Inflammatory macrophage (primary cell): ENCODE data around the gene FNTB.

Source experiments
- DNase-seq, 2 donors: peaks; one replicate each; pipeline ENCODE4 v3.0.0-alpha.2; 2020 to 2022

Gene FNTB

DNA sequence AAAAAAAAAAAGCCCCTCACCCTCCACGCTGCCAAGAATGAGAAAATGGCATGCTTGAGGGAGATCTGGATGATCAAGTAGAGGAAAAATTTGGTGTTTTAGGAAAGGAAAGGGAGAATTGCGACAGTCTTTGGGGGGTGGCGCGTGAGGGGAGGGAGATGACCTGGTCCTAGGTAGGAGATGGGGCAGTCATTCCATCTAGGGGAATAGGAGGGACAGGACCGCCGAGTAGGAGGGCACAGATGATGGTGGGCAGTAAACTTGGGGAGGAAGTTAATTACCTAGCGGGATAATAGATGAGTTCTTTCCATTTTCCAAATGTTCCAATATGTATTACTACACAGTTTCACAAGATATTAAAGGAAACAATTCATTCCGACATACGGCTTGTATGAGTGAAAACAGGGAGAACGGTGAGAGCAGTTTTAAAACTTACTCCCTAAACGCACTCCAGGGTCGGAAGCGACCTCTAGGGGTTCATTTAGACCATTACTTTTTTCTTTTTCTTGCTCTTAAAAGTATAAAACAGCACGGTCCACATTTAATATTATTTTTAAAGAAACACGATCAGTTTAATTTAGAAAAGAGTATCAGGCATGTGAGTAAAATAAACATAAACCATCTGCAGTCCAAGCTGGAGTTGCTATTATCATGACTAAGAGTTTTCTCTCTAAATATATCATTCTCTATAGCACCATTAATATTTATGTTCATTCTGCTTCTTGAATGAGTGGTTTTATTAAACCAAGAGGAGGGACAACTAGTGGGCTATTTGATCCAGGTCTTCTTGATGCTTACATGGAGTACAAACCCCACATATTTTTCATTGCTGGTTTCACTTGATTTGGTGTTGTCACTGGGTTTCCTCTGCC lies 3.0 kb upstream of the FNTB start:
- DNase-seq = peak; percentile 48 to 70

DNA sequence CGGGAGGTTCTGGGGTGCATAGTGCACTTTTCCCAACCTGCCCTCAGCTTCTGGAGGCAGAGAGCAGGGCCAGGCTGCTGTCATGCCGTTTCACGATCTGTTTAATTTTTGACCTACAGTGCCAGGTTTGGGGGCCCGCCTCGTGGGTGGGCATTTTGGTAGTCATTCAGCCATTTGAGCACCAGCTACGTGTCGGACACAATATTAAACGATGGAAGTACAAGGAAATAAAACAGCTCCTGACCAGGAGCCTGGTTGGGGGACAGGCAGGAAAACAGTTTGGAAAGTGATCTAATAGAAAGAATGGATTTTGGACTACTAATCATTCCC lies 708 bp downstream of the FNTB start:
- DNase-seq = no peak

DNA sequence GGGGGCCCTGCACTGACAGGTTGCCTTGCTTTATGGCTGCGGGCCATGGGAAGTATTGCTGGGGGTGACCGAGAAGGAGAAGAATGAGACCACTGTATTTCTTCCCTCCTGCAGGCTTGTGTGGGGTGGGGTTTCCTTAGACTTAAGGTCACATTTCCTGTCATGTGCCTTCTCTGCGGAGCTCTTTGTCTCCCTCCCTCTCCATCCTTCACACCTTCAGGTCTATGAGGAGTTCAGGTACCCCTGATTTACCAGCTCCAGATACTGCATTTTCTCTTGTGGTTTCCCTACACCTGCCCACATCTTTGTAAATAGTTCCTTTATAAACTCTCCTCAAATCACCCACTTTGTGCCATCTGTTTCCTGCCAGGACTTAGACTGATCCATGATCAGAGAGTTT lies 3.6 kb downstream of the FNTB start:
- no peak for DNase-seq

DNA sequence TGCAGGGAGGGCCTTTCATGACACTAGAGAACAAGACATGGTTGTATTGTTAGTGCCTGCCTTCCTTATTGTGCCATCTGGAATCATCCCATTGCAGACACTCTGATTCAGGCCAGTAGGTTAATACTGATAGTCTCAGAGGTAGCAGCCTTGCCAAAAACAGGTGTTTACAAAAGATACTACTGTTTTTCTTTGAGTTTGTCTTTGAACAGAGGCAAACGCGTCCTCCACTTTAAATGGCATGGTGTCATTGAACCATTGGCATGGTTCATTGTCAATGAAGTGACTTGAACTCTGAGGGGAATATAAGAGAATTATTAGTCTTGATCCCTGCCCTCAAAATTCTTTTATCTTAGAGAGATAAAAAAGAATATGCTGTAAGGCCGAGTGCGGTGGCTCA lies 4.2 kb downstream of the FNTB start:
- DNase-seq = no peak

DNA sequence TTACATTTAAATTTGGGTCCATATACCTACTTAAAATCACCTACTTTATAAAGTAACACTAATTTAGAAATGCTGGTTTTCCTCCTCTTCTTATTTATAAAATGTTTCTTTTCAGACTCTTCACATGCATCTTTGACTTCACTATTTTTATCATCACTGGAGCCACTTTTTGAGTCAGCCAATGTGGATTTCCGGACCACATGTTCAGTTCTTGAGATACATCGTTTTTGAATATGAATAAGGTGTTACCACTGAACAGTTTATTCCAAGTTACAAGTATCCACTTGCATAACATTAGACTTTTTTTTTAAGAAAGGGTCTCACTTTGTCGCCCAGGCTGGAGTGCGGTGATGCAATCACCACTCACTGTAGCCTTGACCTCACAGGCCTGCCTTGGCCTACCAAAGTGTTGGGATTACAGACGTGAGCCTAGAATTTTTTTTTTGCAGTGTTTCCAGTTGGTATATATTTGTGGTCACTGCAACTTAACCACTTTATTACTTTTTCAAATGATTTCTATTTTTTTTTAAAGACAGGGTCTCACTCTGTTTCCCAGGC lies 5.7 kb downstream of the FNTB start:
- no peak for DNase-seq

DNA sequence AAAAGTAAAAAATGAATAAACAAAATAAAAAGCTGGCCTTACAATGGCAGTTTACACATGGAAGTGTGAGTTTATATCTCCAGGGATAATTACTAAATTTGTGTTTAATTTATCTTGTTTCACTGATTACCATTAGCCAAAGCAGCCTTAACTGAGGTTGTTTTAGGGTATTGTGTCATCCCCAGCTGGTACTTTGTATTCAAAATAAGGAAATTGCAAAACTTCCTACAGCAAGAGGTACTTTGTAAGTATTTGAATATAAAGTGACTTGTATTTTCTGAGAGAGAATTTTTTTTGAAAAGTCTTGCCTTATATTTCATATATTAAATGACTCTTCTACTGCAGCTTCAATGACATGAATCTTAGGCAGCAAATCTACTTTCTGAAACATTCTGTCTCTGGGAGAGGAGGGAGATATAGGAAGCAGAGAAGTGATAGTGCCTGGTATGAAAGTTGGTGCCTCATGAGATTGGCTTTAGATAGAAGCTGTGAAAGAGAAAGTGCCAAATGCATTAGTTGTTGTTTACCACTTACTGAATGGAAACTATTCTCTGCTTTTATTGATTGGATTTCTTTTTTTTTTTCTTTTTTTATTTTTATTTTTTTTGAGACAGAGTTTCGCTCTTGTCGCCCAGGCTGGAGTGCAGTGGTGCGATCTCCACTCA lies 6.7 kb downstream of the FNTB start:
- peak; percentile 35 to 59 for DNase-seq

DNA sequence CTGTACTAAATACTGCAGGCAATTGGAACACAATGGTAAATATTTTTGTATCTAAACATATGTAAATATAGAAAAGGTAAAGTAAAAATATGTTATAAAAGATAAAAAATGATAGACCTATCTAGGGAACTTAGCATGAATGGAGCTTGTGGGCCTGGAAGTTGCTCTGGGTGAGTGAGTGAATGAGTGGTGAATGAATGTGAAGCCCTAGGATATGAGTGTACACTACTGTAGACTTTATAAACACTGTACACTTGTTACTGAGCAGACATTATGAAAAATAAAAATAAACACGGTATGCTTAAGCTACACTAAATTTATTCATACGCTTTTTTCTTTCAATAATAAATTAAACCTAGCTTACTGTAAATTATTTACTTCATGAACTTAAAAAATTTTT lies 7.8 kb downstream of the FNTB start:
- DNase-seq = no peak

DNA sequence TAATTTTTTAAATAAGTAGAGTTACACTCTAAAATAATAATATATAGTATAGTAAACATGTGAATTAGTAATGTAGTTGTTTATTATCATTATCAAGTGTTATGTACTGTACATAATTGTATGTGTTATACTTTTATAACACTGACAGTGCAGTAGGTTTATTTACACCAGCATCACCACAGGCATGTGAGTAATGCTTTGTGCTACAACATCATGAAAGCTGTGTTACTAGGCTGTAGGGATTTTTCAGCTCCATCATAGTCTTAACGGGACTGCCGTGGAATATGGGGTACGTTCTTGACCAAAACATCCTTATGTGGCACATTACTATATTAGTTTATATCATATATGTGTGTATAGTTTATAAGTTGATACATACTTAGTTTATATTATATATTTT lies 8.6 kb downstream of the FNTB start:
- DNase-seq = no peak

DNA sequence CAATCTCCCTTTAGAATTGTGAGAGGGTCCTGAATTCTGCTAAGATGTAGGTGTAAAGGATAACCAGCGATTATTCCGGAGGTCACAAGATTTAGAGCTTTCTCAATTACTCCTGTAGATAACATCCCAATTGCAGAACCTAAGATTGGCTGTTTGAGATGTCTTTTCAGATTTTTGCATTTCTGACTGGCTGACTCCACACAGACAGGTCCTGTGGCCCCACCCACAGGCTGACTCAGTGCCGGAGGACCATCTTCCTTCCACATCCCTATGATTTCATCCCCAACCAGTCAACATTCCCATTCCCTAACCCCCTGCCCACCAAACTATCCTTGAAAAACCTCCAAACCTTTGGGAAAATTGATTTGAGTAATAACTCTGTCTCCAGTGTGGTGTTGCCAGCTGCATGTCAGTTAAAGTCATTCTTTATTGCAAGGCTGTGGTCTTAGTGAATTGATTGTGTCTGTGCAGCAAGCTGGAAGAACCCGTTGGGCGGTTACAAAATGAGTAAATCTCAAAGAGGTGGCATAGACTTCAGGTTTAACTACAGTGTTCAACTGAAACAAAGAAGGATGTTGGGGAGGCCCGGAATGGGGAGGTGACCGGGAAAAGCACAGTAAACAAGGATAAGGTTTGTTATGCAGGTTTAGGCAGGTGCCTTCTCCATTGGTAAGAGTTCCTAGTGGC lies 10.6 kb downstream of the FNTB start:
- no peak for DNase-seq

DNA sequence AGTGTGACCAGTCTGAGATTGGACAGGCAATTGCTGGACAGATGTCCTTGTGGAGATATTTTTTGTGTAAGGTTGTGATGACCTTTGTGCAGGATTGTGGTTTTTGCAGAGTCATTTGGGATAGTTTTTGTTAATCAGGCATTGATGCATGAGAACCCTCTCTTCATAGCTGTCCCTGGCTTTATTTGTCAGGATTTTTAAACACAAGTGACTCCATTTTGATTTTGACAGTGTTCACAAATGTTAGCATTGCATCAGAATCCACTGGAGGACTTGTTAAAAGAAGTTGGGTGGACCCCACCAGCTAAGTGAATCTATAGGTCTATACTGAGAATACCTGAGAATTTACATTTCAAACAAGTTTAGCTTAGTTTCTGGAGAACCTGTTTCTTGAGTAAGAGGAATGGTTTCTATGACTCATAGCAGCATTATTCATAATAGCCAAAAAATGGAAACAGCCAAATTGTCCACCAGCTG lies 11.8 kb downstream of the FNTB start:
- no peak for DNase-seq

DNA sequence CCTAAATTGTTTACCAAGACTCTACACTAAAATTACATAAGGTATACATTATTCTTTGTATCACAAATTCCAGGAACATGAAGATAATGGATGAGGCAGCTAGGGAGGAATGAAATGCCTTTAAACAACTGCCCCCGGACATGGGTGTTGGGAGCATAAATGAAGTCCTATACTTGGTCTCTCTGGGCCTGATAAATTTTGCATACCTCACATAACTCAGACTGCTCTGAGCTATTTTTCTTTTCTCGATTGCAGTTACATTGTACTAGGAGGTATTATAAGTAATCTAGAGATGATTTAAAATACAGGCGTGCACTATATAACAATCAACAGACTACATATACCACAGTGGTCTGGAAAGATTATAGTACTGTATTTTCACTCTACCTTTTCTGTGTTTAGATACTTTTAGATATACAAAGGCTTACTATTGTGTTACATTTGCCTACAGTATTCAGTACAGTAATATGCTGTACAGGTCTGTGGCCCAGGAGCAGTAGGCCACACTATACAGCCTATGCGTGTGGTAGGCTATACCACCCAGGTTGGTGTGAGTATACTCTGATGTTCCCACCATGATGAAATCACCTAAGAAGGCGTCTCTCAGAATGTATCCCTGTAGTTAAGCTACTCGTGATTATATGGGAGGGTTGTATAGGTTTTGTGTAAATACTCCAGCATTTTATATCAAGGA lies 14.3 kb downstream of the FNTB start:
- no peak for DNase-seq

DNA sequence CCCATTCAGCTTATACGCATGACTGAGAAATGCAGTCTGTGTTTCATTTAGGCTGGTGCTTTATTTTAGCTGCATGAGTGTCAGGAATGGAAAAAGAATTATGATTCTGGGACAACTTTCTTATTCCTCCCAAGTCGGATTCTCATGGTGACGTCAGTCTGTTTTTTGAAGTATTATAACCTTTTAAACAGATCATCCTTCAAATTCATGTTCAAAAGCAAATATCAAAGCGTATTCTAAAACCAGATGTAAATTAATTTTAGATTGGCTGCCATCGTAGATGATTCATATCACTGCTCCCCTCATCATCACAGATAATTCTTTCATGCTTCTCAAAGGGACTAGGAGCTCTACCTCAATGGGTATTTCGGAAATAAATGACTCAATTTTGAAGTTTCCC lies 15.0 kb downstream of the FNTB start:
- no peak for DNase-seq

DNA sequence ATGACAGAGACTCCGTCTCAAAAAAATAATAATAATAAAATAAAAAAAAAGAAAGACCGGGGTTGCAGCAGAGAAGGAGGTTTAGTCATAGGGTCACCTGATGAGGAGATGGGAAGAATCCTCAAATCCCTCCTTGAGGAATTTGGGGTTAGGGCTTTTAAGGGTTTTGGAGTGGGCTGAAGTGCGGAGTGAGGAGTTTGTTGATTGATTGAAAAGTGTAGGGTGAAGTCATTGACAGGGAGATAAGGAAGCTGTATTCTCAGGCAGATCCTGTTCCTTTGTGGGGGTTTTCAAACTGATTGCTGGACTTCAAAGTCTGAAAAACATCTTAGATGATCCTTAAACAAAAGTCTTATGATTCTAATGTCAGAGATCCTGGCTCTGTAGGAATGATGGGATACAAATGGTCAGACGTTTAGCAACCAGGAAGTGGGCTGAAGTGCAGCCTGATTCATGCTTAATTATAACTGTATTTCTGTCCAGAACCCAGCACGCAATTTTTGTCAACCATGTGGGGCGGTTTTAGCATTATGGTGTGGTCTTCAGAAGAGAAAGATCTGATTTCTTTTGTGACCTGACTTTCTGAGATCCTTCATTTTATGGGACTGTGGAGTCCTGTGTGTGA lies 16.0 kb downstream of the FNTB start:
- DNase-seq = peak in 1 of 2 donors; percentile 34

DNA sequence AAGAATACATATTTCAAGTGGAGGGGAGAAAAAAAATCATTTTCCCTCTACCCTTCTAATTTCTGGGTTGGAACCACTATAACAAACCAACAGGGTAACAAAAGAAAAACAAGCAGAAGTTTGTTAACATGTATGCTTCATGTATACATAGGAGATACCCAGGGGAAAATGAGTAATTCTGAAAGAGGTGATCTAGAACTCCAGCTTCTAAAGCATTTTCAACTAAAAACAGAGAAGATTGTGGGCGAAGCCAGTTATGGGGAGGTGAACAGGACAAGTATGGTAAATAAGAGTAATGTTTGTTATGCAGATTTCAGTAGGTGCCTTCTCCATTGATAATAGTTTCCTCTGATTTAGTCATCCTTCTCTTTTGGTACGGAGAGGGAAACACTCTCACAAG lies 16.7 kb downstream of the FNTB start:
- no peak for DNase-seq

DNA sequence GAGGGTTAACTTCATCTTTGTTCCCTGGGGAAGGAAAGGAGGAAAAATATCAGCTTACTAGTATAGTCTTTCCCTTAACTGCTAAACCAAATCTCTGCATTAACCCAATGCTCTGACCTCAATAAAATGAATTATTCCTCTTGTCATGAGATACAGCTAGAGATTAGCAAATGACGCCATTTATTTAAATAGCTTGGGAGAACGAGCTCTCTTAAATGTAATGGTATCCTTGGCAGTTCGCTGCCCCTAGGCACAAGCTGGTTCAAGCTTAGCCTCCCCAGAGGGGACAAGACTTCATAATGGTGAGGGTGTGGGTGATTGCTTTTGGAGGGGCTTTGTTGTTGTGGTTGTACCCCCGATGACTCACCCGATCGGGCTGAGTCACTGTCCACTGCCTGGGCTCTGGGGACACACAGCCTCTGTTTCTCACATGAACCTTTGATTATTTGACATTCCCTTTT lies 19.6 kb downstream of the FNTB start:
- no peak for DNase-seq

DNA sequence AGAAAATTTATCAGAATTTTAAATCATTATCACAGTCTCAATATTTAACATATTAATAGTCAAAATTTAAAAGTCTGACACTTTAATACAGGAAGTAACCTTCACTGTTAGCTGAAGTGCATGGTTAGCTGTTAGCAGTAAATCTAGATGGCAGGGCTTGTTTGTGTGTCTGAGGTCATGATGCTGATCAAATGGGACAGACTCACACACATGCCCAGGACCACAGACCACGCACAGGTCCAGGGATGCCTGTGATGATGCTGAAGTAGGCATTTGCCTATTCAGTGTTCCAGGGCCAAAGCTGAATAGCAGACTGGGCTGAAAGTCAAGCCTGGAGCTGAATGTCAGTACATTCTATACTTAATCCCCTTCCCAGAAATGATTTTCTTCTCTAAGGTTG lies 20.5 kb downstream of the FNTB start:
- no peak for DNase-seq

DNA sequence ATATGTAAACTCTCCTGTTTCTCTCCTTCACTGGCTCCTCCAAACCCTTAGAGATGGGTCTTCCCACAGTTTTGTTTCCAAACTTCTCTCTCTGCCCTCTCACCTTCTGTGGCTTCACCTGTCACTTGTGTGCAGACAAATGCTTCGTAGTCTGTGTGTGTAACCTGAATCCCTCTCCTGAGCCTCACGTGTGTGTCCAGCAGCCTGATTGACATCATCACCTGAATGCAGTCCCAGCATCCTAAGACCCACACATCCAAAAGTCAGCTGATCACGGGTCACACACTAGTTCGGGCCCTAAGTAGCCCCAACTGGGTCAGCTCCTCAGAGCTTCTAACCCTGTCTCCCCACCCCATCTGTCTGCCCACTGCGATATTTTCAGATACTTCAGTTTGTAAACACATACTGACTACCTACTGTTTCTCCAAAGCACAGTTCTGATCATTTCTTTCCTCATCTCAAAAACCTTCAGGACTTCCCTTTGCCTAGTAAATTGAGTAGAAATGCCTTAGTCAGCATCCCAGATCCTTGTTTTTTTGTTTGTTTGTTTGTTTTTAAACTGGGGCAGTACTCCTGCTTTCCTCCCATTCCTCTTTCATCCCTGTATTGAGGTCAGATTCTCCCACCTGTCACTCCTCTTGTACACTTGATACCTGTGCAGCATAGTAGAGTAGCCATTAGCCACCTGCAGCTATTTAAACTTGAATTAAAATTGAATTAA lies 23.7 kb downstream of the FNTB start:
- DNase-seq = no peak

DNA sequence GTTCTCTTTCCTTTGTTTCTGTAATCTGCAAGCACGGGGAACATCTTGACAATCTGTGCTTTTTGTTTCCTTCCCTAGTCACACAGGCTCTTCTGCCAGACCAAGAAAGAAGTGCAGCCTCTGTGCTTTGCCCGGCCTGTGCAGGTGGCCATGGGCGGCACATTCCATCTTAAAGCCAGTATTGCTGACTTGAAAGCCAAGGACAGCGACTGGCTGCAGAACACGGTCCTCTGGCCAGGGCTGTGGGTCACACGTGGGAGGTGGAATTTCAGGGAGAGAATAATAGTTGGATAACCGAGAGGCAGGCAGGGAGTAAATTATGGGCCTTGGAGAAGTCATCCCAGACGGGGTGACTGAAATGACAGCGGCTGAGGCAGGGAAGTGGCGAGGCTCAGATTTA lies 24.8 kb downstream of the FNTB start:
- no peak for DNase-seq

DNA sequence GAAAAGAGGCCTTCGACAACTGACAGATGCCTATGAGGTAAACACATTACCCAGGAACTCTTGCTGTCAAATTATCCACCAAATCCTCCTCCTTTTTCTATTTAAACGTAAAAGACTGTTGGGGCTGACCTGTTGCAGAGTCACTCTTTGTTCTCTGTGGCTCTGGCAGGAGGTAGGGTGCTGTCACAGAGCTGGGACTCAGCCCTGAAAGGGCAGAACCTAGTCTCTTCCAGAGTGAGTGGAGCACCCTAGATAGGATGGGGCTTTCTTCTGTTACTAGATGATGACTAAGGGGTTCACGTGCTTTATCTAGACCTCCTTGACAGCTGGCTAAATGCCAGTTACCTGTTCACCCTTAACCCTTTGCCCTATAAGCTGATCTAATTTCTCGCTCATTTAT lies 25.7 kb downstream of the FNTB start:
- no peak for DNase-seq

DNA sequence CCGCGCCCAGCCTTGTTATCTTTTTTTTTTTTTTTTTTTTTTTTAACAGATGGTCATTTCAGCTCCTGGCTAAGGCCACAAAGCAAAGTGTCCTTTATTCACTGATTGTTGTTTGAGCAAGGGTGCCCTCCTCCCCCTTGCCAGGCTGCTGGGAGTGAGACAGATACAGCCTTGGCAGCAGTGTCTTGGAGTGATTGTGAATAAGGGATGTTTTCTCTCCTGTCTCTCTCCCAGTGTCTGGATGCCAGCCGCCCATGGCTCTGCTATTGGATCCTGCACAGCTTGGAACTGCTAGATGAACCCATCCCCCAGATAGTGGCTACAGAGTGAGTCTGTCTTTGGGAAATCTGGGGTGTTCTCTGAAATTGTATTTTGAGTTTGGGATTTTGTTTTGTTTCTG lies 28.7 kb downstream of the FNTB start:
- DNase-seq = no peak

DNA sequence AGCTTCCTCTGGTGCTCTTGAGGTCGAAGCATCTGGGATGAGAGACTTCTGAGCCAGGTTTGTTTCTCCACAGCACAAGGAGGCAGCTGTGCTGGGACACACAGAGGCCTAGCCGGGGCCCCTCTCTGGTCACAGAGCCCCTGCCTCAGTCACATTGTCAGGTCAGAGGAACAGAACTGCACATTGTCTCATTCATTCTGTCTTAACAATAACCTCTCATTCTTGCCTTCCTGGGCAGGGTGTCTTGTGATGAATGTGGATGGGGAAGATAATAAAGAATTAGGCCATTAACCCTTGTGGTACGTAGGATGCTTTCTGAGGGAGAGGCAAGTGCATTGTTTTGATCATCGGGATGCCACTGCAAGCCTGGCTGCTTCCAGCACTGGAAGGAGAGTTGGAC lies 29.8 kb downstream of the FNTB start:
- no peak for DNase-seq
